Prostate gland (tissue), 2 donors: ENCODE results near the gene SLC17A4.

Experiments used
- CTCF ChIP-seq, 4 experiments: fragments of 200-600 bp in 2 of 4; fragments of 450-650 bp in 2 of 4; sonication (generic) in 2 of 4; IDR thresholded peaks; 1 replicate in 3 of 4; 2 replicates in 1 of 4; pipeline ENCODE4 v1.5.1; 2016 to 2019; ENCODE audit warnings: antibody characterized with exemption in 4 of 4, mild to moderate bottlenecking in 2 of 4, moderate library complexity in 2 of 4
- POLR2A ChIP-seq: fragments of 450-650 bp; IDR thresholded peaks from one replicate; pipeline ENCODE4 v1.6.1; 2016; ENCODE audit warnings: antibody characterized with exemption, mild to moderate bottlenecking
- POLR2AphosphoS5 ChIP-seq: sonication (generic); formaldehyde crosslinking; IDR thresholded peaks from one replicate; pipeline ENCODE4 v1.6.1; 2017; ENCODE audit warnings: antibody characterized with exemption

- no peak for TF ChIP-seq CTCF (IDR thresholded peaks at IDR 0.05)
- no peak for TF ChIP-seq POLR2A
- TF ChIP-seq POLR2AphosphoS5 = no peak
These were observed 22.5 kb downstream of the SLC17A4 start for GRCh38 chr6:25777031-25777430.
